HG02642 (cell line): ENCODE data around the gene SPOCK1.

Source experiments
- ATAC-seq: cut with Tn5 transposase; IDR thresholded peaks from one replicate; pipeline ENCODE4 v1.9.1; 2021; ENCODE audit warnings: mild to moderate bottlenecking; ENCODE audit not compliant: unreplicated experiment, poor library complexity

SPOCK1 gene

DNA sequence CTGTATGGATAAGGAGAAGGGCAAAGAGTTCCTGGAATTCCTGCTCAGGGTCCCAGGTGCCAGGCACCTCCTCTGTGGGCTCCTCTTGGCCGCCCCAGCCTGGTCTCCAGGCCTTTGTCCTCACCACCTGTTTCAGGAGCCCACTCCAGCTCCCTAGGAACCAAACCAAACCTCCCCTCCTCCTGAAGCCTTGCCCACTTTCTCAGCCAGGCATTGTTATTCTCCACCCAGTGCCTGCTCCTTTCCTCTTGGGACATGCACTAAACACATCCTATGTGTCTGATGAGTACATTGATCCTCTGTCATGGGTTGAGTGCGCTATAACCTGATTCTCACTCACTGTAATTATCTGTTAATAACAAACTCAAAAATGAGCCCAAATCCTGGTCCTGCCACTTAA, 189.8 kb downstream of the SPOCK1 start:
- no peak for ATAC-seq

DNA sequence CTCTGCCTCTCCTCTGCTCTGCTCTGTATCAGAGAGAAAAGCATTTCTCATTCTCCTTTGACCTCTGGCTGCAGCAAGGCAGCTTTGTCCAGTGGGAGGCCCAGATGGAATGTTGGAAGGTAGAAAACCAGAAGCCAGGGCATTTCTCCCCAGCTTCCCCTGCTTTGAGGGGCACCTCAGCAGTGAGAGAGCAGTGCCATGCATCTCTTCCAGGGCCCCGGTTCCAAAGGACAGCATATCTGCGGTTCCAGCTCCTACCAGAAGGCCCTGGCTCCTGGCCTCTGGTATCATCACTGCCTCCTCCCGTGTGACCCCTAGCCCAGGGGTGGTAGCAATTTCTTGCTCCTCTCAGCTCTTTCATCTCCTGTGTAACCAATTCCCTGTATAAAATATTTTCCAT, 190.8 kb downstream of the SPOCK1 start:
- no peak for ATAC-seq

DNA sequence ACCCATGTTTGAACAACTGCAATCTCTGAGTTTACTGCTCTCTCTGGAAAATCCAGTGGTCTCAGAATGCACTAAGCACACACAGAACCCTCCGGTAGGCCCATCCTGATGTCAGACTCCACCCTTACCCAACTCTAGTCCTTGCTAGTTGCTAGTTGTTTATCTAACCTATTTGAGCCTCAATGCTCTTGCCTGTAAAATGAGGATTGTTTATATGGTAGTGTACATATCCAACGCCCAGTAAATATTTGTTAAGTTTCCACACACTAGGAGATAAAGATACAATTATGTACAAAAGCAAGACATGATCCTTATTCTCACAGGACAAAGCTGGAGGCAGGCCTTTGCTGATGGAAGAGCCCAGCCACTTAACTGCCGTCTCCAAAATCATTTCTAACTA, 192.2 kb downstream of the SPOCK1 start:
- ATAC-seq = no peak

DNA sequence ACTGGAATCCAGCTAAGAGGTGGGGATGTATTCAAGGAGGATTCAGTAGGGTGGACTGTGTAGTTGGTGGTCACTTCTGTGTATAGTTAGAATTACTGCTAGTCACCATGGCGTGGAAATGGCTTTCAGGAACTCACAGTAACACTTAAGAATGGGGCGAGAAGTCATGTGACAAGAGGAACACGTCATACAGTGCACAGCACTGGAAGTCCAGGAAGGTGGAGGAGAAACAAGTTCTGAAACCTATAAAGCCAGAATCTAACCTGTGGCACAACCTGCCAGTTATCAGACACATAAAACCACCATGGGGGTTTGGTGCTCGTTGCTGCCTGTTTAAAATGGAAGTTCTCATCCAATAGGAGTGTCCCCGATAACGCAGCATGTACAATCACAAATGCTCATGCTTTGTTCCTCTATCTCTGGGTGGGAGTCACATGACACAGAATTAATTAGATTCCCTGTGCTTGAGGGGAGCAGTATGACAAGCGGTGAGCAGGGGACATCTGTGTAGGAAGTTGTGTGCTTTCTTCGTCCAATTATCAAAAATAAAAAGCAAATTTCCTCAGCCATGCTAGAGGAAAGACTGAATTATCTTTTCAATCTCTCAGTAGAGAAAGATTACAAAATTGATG, 193.0 kb downstream of the SPOCK1 start:
- ATAC-seq = no peak

DNA sequence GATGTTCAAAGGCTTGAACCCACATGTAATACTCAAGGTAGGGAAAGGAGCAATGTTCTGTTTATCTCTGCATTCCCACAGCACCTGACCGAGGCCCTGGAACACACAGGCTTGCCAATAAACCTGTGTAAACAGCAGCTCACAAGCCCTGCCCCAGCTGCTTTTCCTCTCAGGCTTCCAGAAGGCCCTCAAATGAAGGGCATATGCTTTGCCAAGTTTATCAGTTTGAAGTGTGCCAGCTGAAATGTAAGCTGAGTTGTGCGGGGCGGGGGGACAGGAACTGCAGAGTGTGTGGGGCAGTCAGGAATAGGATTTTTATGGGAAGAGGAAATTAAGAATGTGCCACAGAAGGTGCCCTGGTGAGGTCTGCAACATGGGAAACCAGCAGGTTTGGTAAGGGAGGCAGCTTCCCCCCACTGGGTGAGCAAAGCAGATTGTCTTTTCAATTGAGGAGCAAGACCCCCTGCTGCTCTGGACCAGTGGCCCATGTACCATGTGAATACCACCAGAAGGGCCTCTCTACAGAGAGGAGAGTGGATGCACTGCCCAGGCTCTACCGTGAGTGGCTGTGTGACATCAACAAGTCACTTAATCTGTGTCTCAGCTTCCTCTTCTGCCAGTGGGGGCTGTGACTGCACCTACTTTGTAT, 194.8 kb downstream of the SPOCK1 start:
- no peak for ATAC-seq

DNA sequence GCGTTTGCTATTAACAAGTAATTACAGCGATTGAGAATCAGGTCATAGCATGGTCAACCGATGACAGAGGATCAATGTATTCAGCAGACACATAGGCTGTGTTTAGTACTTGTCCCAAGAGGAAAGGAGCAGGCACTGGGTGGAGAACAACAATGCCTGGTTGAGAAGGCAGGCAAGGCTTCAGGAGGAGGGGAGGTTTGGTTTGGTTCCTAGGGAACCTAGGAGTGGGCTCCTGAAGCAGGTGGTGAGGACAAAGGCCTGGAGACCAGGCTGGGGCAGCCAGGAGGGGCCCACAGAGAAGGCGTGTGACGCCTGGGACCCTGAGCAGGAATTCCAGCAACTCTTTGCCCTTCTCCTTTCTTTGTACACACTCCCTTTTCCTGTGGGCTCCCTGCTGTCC, 195.6 kb downstream of the SPOCK1 start:
- no peak for ATAC-seq

DNA sequence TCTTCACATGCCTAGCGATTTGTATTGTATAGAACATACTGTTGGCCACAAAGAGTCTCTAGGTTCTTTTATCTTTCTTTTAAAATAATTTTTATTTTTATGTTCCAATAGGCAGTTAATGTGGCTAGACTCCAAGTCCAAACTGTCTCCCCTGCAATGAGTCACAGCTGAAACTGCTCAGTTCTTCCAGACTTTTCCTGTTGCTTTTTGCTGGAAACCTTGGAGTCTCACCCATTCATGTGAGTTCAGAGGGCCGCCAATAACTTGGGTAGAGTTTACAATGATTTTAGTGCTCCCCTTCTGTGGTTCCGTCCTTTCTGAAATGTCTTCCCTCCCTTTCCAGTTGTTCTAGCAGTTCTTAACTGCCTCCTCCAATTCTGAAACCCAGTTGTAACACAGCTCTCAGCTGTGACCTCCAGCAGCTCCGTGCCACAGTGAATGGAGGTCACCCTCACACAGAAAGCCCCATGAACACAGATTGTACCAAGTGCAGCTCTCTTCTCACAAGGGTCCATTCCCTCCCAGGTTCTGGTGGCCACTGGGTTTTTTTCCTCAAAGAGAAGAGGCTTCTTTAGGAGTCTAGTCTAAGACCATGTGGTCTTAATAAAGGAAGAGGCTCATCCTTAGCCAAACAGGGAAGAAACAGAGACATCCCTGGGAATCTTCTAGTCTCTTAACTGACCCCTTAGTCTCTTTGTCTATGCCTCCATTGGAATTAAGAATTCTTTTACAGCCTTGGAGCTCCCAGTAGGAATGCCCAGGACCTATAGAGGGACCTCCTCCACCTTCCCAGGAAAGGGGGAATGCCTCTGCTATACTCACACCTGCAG, 198.5 kb downstream of the SPOCK1 start:
- no peak for ATAC-seq

DNA sequence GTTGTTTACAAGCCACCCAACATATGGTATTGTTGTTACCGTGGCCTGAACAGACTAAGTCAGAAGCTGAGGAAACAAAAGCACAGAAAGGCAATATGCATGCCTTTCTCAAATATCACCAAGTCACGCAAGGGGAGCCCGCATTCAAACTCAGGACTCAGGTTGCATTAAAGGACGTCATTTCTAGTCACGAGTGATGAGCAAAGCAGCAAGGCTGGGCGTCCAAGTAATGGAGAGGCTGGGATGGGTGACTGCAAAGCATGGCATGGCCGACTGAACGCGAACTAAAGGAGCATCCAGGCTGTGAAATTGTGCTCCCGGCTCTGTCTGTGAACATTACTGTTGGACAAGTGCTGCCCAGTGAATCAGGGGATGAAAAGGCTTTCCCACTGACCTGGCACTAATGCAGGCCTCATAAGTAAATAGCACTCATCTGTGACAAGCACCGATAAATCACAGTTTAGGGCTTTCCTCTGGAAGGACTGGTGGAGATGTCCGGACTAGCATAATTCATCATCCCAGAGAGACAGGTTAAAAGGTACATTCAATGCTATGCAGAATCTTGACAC, 202.8 kb downstream of the SPOCK1 start:
- no peak for ATAC-seq

DNA sequence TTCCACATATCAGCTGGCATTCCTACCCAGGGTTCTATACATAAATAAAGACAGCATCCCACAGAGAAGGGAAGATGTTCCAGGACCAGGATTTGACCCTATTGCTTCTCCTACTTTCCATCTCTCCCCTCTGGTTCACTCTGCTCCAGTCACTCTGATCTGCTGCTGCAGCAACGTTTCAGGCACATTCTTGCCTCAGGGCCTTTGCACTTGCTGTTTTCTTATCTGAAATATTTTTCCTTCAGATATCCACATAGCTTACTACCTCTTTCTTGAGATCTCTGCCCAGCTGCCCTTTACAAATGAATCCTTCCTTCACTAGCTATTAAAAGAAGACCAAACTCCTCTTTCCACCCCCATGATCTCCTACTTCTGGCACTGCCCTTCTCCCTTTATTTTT, 204.5 kb downstream of the SPOCK1 start:
- no peak for ATAC-seq

DNA sequence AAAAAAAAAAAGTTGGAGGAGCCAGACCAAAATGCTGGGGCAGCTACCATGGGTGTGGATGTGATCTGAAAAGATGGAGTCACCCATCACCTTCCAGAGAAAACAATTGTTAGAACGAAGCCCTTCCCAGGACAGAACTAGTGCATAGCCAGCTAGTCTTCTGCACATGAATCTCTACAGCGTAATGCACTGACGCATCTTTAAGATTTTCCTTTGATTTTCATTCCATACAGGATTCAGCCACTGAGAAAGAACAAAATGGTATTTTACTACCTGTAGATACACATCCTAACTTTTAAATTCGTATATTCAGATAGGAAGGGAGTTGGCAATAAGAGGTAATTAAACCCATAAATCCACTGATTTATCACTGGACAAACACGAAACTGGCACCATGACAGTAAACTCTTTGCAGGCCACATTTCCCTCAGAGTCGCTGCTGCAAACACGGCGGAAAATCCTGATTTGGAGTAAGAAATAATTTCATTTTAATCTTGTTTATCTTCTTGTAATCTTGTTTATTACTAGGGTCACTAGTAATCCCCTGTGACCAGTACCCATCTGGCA, 206.6 kb downstream of the SPOCK1 start:
- no peak for ATAC-seq

DNA sequence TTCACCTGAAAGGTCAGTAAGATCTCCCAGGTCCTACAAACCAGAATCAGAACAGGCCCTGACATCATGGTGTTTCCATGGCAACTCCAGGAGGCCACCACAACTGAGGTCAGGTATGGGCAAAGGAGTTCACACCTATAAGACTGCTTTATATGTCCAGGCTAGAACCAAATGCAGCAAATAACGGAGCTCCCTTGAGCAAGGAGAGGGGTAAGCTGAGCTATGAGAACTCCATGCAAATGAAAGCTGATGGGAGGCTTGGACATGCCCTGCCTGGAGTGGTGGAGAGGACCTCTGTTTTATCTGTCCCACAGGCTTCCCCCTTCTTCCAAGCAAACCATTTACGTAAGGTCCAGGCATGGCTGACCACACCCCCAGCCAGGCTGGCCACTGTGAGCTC, 207.7 kb downstream of the SPOCK1 start:
- no peak for ATAC-seq

DNA sequence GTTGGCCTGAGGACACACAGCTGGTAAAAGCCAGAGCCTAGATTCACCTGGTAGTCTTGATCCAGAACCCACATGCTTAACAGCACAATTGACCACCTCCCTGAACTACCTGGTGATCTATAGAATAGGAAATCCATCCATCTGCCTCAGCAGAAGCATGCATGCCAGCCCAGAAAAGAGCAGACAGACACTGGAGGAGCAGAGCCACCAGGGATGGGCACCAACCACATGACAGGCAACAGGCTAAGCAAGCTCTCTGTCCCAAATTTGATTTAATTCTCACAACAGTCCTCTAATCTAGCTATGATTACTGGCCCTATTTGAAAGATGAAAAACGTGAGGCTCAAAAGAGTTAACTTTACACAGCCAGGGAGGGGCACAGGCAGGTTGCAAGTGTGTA, 208.1 kb downstream of the SPOCK1 start:
- ATAC-seq = no peak

DNA sequence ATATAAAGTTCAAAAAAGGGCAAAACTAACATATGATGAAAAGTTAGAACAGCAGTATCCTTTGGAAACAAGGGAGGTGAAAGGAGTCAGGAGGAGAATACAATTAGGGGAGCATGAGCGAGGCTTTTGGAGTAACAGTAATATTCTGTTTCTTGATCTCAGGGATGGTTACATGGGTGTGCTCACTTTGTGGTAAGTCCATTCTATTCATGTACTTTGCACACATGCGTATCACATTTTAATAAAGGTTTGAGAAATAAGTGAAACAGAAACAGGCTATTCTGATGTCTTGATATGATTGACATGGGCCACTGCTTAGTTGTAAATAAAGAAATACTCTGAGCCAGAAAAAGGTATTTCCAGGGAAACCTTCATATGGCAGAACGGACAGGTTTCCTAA, 208.8 kb downstream of the SPOCK1 start:
- ATAC-seq = no peak

DNA sequence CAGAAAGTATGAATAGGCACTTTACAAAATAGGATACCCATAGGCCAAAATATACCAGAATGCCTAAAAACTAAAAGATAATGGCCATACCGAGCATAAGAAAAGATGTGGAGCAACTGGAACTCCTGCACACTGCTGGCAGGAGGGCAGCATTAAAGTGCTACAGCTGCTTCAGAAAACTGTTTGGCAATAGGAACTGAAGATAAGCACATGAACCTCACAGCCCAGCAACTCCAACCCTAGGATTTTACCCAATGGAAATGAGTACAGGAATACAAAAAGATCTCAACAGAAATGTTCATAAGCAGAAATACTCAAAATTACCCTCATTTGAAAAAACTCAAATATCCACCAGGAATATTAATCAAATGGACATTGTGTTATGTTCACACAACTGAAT, 209.3 kb downstream of the SPOCK1 start:
- ATAC-seq = no peak

DNA sequence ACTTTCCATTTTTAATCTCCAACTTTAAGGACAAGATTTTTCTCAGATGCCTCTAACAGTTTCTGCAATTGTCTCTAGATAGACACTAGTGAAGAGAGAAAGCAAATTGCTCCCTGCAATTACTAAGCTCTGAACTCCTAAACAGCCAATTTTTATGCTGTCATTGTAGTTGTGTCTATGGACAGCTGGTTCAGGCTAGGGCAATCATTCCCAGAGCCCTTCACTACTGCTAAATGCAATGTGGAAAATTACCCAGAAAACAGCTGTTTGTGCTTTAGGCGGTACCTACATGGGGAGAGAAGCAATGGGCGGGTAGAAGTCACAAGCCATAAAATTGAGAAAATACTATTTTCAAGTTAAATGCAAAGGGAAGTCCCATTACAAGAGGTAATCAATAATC, 211.6 kb downstream of the SPOCK1 start:
- no peak for ATAC-seq

DNA sequence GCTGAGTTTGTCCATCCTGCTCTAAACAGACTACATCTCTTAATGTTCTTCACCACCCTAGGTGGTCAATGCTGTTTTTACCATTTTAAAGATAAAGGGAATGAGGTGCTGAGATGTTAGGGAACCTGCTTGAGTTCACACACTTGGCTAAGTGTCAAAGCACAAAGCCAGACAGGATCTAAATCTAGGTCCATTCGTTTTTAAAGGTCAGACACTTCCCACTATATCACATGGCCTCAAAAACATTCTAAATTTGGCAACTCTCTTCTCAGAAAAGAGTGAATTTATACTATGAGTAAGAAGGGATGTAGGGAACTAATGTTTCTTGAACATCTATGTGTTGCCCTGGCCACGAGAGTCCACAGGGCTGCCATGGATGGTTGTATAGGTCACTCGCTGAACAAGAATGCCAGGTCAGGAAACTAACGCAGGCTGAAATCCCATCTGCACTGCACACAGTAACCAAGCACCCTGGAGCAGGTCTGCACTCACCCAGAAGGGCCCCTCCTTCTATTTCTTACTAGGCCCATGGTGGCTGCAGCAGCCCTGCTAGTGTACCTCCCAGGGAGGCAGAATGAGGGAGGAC, 213.0 kb downstream of the SPOCK1 start:
- no peak for ATAC-seq

DNA sequence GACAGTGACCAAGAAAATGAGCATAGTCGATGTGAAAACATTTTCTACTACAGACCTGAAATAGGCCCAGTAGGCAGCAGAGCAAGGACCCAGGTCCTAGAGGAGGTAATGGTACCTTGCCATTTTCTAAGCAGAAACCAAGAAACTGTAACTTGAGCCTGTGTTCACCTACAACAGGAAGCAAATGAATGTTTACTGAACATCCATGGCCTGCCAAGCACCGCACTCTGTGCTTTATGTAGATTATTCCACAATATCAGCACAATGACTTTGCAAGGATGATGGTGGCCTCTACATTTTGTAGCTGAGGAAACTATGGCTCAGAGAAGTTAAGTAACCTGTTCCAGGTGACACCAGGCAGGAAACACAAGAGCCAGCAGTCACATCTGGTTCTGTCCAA, 215.3 kb downstream of the SPOCK1 start:
- no peak for ATAC-seq

DNA sequence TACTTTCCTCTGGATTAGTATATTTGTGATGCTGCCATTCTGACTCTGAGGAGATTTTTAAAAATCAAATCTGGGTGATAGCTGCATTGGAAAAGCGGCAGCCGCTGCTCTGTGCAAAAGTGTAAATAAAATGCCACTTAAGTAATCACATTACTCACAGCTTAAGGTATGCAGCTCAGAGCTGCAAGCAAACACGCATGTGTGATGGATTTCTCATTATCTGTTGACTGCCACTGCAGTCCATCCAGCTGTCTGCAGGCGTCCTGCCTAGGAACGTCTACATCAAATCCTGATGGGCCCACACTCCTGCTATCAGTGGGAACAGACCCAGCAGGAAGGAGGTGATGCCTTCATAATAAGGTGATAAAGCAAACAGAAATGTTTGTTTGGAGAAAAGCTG, 216.9 kb downstream of the SPOCK1 start:
- ATAC-seq = no peak

DNA sequence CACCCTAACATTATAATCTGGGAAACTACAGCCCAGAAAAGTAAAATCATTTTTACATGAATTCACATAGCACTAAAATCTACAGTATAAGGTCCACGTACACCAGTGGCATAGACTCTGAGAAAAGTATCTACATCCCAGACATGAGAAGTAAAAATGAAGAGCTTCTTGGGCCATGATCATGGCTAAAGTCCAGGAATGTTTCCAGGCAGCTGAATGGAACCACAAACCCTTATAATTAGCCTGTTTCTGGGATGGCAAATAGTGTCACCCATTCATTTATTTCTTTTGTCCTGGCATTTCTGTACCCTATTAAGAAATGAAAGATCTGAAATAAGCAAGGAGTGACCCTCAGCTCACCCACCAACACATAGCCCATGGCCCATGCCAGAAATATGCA, 217.9 kb downstream of the SPOCK1 start:
- ATAC-seq = no peak

DNA sequence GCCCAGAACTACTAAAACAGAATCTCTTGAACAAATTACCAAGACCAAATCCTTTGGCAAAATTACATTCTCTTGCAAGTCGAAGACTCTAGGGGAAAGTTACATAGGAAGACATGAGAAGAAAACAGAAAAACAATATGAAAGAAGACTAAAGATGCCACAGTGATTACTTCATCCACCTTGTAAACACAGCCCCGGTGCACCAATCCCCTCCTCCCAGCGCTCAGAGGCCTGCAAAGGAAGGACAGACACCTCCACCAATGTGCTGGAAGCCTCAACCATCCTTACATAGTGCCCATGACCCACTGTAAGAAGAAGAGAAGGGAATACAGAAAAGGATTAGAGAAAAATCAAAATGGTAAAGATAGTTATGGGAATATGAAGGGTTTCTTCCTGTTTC, 218.5 kb downstream of the SPOCK1 start:
- ATAC-seq = no peak
